DOHH2 (cell line): Measurements from ENCODE around the gene PHF20.

Source experiments
- H3F3A ChIP-seq: fragments of 200-600 bp; sonication (generic), shearing (Covaris generic); 2 replicates; pipeline ENCODE4 v1.6.0; 2016; ENCODE audit warnings: antibody characterized with exemption, mild to moderate bottlenecking; ENCODE audit not compliant: control insufficient read depth, insufficient read depth
- H3K27ac ChIP-seq: fragments of 200-600 bp; sonication (generic); 2 replicates; pipeline ENCODE4 v1.5.1; 2014; ENCODE audit warnings: low read depth, mild to moderate bottlenecking, low read length, moderate library complexity
- H3K27me3 ChIP-seq: fragments of 200-600 bp; sonication (generic); 2 replicates; pipeline ENCODE4 v1.6.1; 2014; ENCODE audit warnings: mild to moderate bottlenecking, low read length, mixed read lengths; ENCODE audit not compliant: control insufficient read depth
- H3K36me3 ChIP-seq: fragments of 200-600 bp; sonication (generic); 2 replicates; pipeline ENCODE4 v1.6.1; 2014; ENCODE audit warnings: mild to moderate bottlenecking, low read length, moderate library complexity, mixed read lengths; ENCODE audit not compliant: control insufficient read depth
- H3K4me1 ChIP-seq: fragments of 200-600 bp; sonication (generic); 2 replicates; pipeline ENCODE4 v1.6.1; 2014; ENCODE audit warnings: mild to moderate bottlenecking, low read length, mixed read lengths; ENCODE audit not compliant: control insufficient read depth
- H3K4me2 ChIP-seq: fragments of 200-600 bp; sonication (generic); 2 replicates; pipeline ENCODE4 v1.6.0; 2014; ENCODE audit warnings: mild to moderate bottlenecking, low read length, moderate library complexity
- H3K4me3 ChIP-seq: fragments of 200-600 bp; sonication (generic); 2 replicates; pipeline ENCODE4 v1.5.1; 2014; ENCODE audit warnings: mild to moderate bottlenecking, low read length, mixed read lengths
- H3K79me2 ChIP-seq: fragments of 200-600 bp; sonication (generic); 2 replicates; pipeline ENCODE4 v1.6.1; 2014; ENCODE audit warnings: mild to moderate bottlenecking, low read length, mixed read lengths; ENCODE audit not compliant: control insufficient read depth
- H3K9me2 ChIP-seq: fragments of 200-600 bp; sonication (generic); replicated peaks from 2 replicates; pipeline ENCODE4 v1.6.1; 2014; ENCODE audit warnings: mild to moderate bottlenecking, low read length, mixed read lengths; ENCODE audit not compliant: control insufficient read depth
- H3K9me3 ChIP-seq: fragments of 200-600 bp; sonication (generic); 2 replicates; pipeline ENCODE4 v1.6.1; 2014; ENCODE audit warnings: antibody characterized with exemption, low read length, mixed read lengths; ENCODE audit not compliant: control insufficient read depth, insufficient read depth
- H4K20me1 ChIP-seq: fragments of 200-600 bp; sonication (generic); 2 replicates; pipeline ENCODE4 v1.6.0; 2014; ENCODE audit warnings: low read depth, mild to moderate bottlenecking, antibody characterized with exemption, low read length, moderate library complexity; ENCODE audit not compliant: control insufficient read depth, insufficient read depth
- CTCF ChIP-seq: fragments of 200-600 bp; sonication (generic); IDR thresholded peaks from one replicate; pipeline ENCODE4 v1.5.1; 2014; ENCODE audit warnings: antibody characterized with exemption, mild to moderate bottlenecking, low read depth, low read length; ENCODE audit not compliant: poor library complexity, severe bottlenecking
- EZH2phosphoT487 ChIP-seq: fragments of 200-600 bp; sonication (generic); IDR thresholded peaks from 2 replicates; pipeline ENCODE4 v1.6.1; 2017; ENCODE audit warnings: borderline replicate concordance, mild to moderate bottlenecking, antibody characterized with exemption, low read length, moderate library complexity, mixed read lengths

PHF20 gene

GRCh38 chr20:35908007-35908406 lies 136.2 kb downstream of the PHF20 start:
- Histone ChIP-seq H3K27ac (no peak overlapping the region), H3K36me3 (peaks cover under 1% of the 10 kb centered on the region; the same call in 1 of the 2 replicates), H3K4me3 (no peak overlapping the region), H3K4me1 (no peaks in the 10 kb centered on the region), H3K9me2 (no peaks in the 10 kb centered on the region), H3K79me2 (no peaks in the 10 kb centered on the region), H3K27me3 (no peaks in the 10 kb centered on the region), H3K9me3 (no peaks in the 10 kb centered on the region), H4K20me1 (no peaks in the 10 kb centered on the region), H3K4me2 (no peak overlapping the region), H3F3A (no peaks in the 10 kb centered on the region)
- no peak for TF ChIP-seq EZH2phosphoT487
- TF ChIP-seq CTCF = no peak

- TF ChIP-seq EZH2phosphoT487 (no peak), CTCF (no peak)
- no peaks in the 10 kb centered on the region for H3K9me3 ChIP-seq
- no peaks in the 10 kb centered on the region for H3K9me2 ChIP-seq
- no peaks in the 10 kb centered on the region for H3K27me3 ChIP-seq
- no peak overlapping the region for H3K27ac ChIP-seq
- H3K79me2 ChIP-seq = no peaks in the 10 kb centered on the region
- H3K4me2 ChIP-seq = no peak overlapping the region
- H4K20me1 ChIP-seq = no peaks in the 10 kb centered on the region
- H3K4me1 ChIP-seq = no peaks in the 10 kb centered on the region
- no peak overlapping the region for H3K4me3 ChIP-seq
- H3K36me3 ChIP-seq = peaks cover 12% of the 10 kb centered on the region
- no peaks in the 10 kb centered on the region for H3F3A ChIP-seq
Measured at GRCh38 chr20:35909176-35909575, 137.4 kb downstream of the PHF20 start.

GRCh38 chr20:35909796-35910195 lies 138.0 kb downstream of the PHF20 start:
- Histone ChIP-seq H3K9me3 (no peaks in the 10 kb centered on the region), H3K4me2 (no peak overlapping the region), H3K9me2 (no peaks in the 10 kb centered on the region), H3K27ac (no peak overlapping the region), H3K79me2 (no peaks in the 10 kb centered on the region), H4K20me1 (no peaks in the 10 kb centered on the region), H3K4me3 (no peak overlapping the region), H3K36me3 (peaks cover 13% of the 10 kb centered on the region), H3K4me1 (no peaks in the 10 kb centered on the region), H3F3A (no peaks in the 10 kb centered on the region), H3K27me3 (no peaks in the 10 kb centered on the region)
- TF ChIP-seq CTCF (no peak), EZH2phosphoT487 (no peak)

GRCh38 chr20:35910254-35910653 lies 138.4 kb downstream of the PHF20 start:
- H3K27ac ChIP-seq = no peak overlapping the region
- H3K4me2 ChIP-seq = no peak overlapping the region
- H3K4me3 ChIP-seq = no peak overlapping the region
- H4K20me1 ChIP-seq = no peaks in the 10 kb centered on the region
- TF ChIP-seq CTCF = no peak
- TF ChIP-seq EZH2phosphoT487 = no peak
- no peaks in the 10 kb centered on the region for H3K9me2 ChIP-seq
- H3K79me2 ChIP-seq = no peaks in the 10 kb centered on the region
- no peaks in the 10 kb centered on the region for H3K27me3 ChIP-seq
- H3F3A ChIP-seq = no peaks in the 10 kb centered on the region
- peaks cover 13% of the 10 kb centered on the region for H3K36me3 ChIP-seq
- no peaks in the 10 kb centered on the region for H3K9me3 ChIP-seq
- no peaks in the 10 kb centered on the region for H3K4me1 ChIP-seq
